ENCODE data around the gene SH3RF3. TPM values are rescaled to one million over a fixed set of nuclear protein-coding genes. Genes with fewer than 3 reads are reported as not detected.

Gene SH3RF3
- total RNA-seq, 2 donors from 2014 or later: 1.3 to 5.6 TPM

- no peaks in the 10 kb centered on the region for H3K27me3 ChIP-seq
- intact Hi-C loops (cut with DNase I): loop anchor here (5.0 to 10.0 kb wide), 2 partner anchors 168 to 185 kb away; no protein-coding TSS in a partner anchor
- H3K4me1 ChIP-seq: no peaks in the 10 kb centered on the region
- TF ChIP-seq CTCF (IDR thresholded peaks at IDR 0.05) (no peak), POLR2A (IDR thresholded peaks at IDR 0.05) (no peak)
- H3K4me3 ChIP-seq: no peak overlapping the region
- no peak overlapping the region for H3K27ac ChIP-seq
- DNase-seq (no peak), ATAC-seq (no peak)
- 74 to 79% methylated on average over 2 of the region's 2 CpGs for WGBS, 2 donors
- H3K36me3 ChIP-seq (replicated peaks in 1 of 2; ENCODE audit: insufficient read depth in 1 of 2, low read depth in 2 of 2): no peaks in the 10 kb centered on the region
- no peaks in the 10 kb centered on the region for H3K9me3 ChIP-seq
Observed at GRCh38 chr2:109547280-109547679, 418.3 kb downstream of the SH3RF3 start.

- TF ChIP-seq POLR2A (IDR thresholded peaks at IDR 0.05) (no peak), CTCF (IDR thresholded peaks at IDR 0.05) (no peak)
- H3K27ac ChIP-seq: no peak overlapping the region
- no peak for ATAC-seq
- H3K36me3 ChIP-seq (replicated peaks in 1 of 2; ENCODE audit: insufficient read depth in 1 of 2, low read depth in 2 of 2): no peaks in the 10 kb centered on the region
- WGBS, 2 donors: 61 to 75% methylated on average over 4 of the region's 4 CpGs
- H3K27me3 ChIP-seq: no peaks in the 10 kb centered on the region
- intact Hi-C loops (cut with DNase I): loop anchor here (5.0 to 10.0 kb wide), 2 partner anchors 166 to 183 kb away; no protein-coding TSS in a partner anchor
- no peak for DNase-seq
- H3K4me3 ChIP-seq: no peak overlapping the region
- no peaks in the 10 kb centered on the region for H3K4me1 ChIP-seq
- H3K9me3 ChIP-seq: no peaks in the 10 kb centered on the region
Observed at GRCh38 chr2:109549016-109549590, 420.1 kb downstream of the SH3RF3 start.

Small RNAs within 50 kb of the gene (microRNA-seq; reads per million reads assigned to microRNA genes)
- gene MIR4265 (ENCODE audit: borderline number of aligned reads in 2 of 2, borderline replicate concordance in 2 of 2) (0 reads per million in 2 donors), gene MIR4266 (ENCODE audit: borderline number of aligned reads in 2 of 2, borderline replicate concordance in 2 of 2) (0 reads per million in 2 donors)

Small RNAs within 50 kb of the gene (small RNA-seq; reads per million reads assigned to genes)
- gene MIR4265 (not detected), gene MIR4266 (not detected), gene RF00017 (not detected), gene SNRPGP9 (not detected)

Other genes with a start within 250 kb of the SH3RF3 start
- gene EDAR, start 140.0 kb upstream of the SH3RF3 start, total RNA-seq: not detected